GM23338 (cell line): ENCODE data around the gene UBE2S. TPM values are rescaled to one million over a fixed set of nuclear protein-coding genes. Genes with fewer than 3 reads are reported as not detected.

Experiments used
- ATAC-seq: fragments of 200-7000 bp; cut with Tn5 transposase; 3 replicates; pipeline ENCODE4 v1.9.1; 2020
- DNase-seq: peaks from one replicate; pipeline ENCODE4 v3.0.0-alpha.2; 2015; ENCODE audit warnings: low spot score
- H2AFZ ChIP-seq: fragments of 200-600 bp; sonication (generic); 2 replicates; pipeline ENCODE4 v1.8.0; 2016; ENCODE audit warnings: antibody characterized with exemption, mild to moderate bottlenecking, moderate library complexity
- H3F3A ChIP-seq: fragments of 200-600 bp; sonication (generic); replicated peaks from 2 replicates; pipeline ENCODE4 v1.8.0; 2017; ENCODE audit warnings: antibody characterized with exemption, mixed run types, low read depth
- H3K27ac ChIP-seq: fragments of 200-600 bp; sonication (generic); 2 replicates; pipeline ENCODE4 v1.6.1; 2016; ENCODE audit warnings: low read depth
- H3K27me3 ChIP-seq: fragments of 200-600 bp; sonication (generic); 2 replicates; pipeline ENCODE4 v1.8.0; 2016; ENCODE audit warnings: mild to moderate bottlenecking, mixed run types, moderate library complexity; ENCODE audit not compliant: insufficient read depth
- H3K36me3 ChIP-seq: fragments of 200-600 bp; sonication (generic); 2 replicates; pipeline ENCODE4 v1.8.0; 2016; ENCODE audit warnings: mild to moderate bottlenecking; ENCODE audit not compliant: insufficient read depth
- H3K4me1 ChIP-seq: fragments of 200-600 bp; sonication (generic); 2 replicates; pipeline ENCODE4 v1.8.0; 2016; ENCODE audit warnings: mild to moderate bottlenecking, moderate library complexity; ENCODE audit not compliant: insufficient read depth
- H3K4me2 ChIP-seq: fragments of 200-600 bp; sonication (generic); 2 replicates; pipeline ENCODE4 v1.7.1; 2017; ENCODE audit warnings: mixed run types
- H3K4me3 ChIP-seq: fragments of 200-600 bp; sonication (generic); 2 replicates; pipeline ENCODE4 v1.6.1; 2016; ENCODE audit warnings: mixed run types
- H3K79me2 ChIP-seq: fragments of 200-600 bp; sonication (generic); replicated peaks from 2 replicates; pipeline ENCODE4 v1.8.0; 2017; ENCODE audit warnings: mild to moderate bottlenecking; ENCODE audit not compliant: insufficient read depth
- H3K9me2 ChIP-seq: fragments of 200-600 bp; sonication (generic); 2 replicates; pipeline ENCODE4 v1.8.0; 2017; ENCODE audit not compliant: insufficient read depth
- H4K20me1 ChIP-seq: fragments of 200-600 bp; sonication (generic); replicated peaks from 2 replicates; pipeline ENCODE4 v1.8.0; 2017; ENCODE audit warnings: mild to moderate bottlenecking; ENCODE audit not compliant: insufficient read depth
- H3K27ac Mint-ChIP-seq: 2 replicates; pipeline ENCODE4 v1.8.0; 2020; ENCODE audit warnings: inconsistent platforms, mild to moderate bottlenecking, moderate library complexity, mixed read lengths
- H3K27me3 Mint-ChIP-seq: 3 replicates; pipeline ENCODE4 v1.8.0; 2022; ENCODE audit warnings: low read depth, mild to moderate bottlenecking, moderate library complexity, mixed read lengths, inconsistent platforms; ENCODE audit not compliant: insufficient read depth, poor library complexity
- H3K36me3 Mint-ChIP-seq: 3 replicates; pipeline ENCODE4 v1.8.0; 2021; ENCODE audit warnings: low read depth, mild to moderate bottlenecking, inconsistent platforms, moderate library complexity, mixed read lengths
- H3K4me1 Mint-ChIP-seq: 3 replicates; pipeline ENCODE4 v1.8.0; 2020; ENCODE audit warnings: mild to moderate bottlenecking, inconsistent platforms, mixed read lengths
- H3K4me3 Mint-ChIP-seq: 3 replicates; pipeline ENCODE4 v1.8.0; 2021; ENCODE audit warnings: moderate library complexity, mild to moderate bottlenecking, inconsistent platforms, mixed read lengths
- H3K9me3 Mint-ChIP-seq: 3 replicates; pipeline ENCODE4 v1.8.0; 2020; ENCODE audit warnings: moderate library complexity, mild to moderate bottlenecking, inconsistent platforms, mixed read lengths
- CTCF ChIP-seq, 2 experiments: fragments of 200-600 bp in 1 of 2; sonication (generic) in 1 of 2; conservative IDR thresholded peaks; 2 replicates each; pipeline versions ENCODE4 v1.5.1 to v1.6.1; 2016 to 2017; ENCODE audit warnings: antibody characterized with exemption in 2 of 2, low read depth in 2 of 2, mild to moderate bottlenecking in 2 of 2, moderate library complexity in 1 of 2
- EZH2 ChIP-seq: fragments of 200-600 bp; sonication (generic); IDR thresholded peaks from one replicate; pipeline ENCODE4 v1.8.0; 2017; ENCODE audit warnings: antibody characterized with exemption, mild to moderate bottlenecking, low read depth; ENCODE audit not compliant: unreplicated experiment
- EZH2phosphoT487 ChIP-seq: fragments of 200-600 bp; sonication (generic); IDR thresholded peaks from one replicate; pipeline ENCODE4 v1.8.1; 2018; ENCODE audit warnings: antibody characterized with exemption; ENCODE audit not compliant: unreplicated experiment
- NANOG ChIP-seq: IDR thresholded peaks from 2 replicates; pipeline ENCODE4 v1.6.1; 2016; ENCODE audit warnings: antibody characterized with exemption, borderline replicate concordance
- REST ChIP-seq: IDR thresholded peaks from one replicate; pipeline ENCODE4 v1.6.1; 2018; ENCODE audit warnings: antibody characterized with exemption; ENCODE audit not compliant: unreplicated experiment
- ZNF331 ChIP-seq: fragments of 250-450 bp; sonication (Bioruptor Pico); IDR thresholded peaks from 2 replicates; pipeline ENCODE4 v1.5.0; 2020; ENCODE audit warnings: low read depth, mild to moderate bottlenecking, moderate library complexity
- ZNF462 ChIP-seq: fragments of 250-450 bp; sonication (Bioruptor Pico); IDR thresholded peaks from 2 replicates; pipeline ENCODE4 v1.5.0; 2020; ENCODE audit warnings: mild to moderate bottlenecking, moderate library complexity
- polyA plus RNA-seq: library from polyadenylated mRNA; unstranded; fragments of >200 nt; fragmentation: Nextera tagmentation; extraction: Ambion mirVana; gene quantifications from 2 replicates; pipeline ENCODE4 v1.2.1, GENCODE V29; 2016
- total RNA-seq: library from RNA; depleted of rRNA; stranded (reverse); fragments of >200 nt; shearing (Covaris generic); gene quantifications from 2 replicates; pipeline ENCODE4 v1.2.3, GENCODE V29; 2014

Gene UBE2S
- total and polyA plus RNA-seq, 2 experiments from 2014 or later, result 363 to 533 TPM

GRCh38 chr19:55368701-55369563 lies 38.7 kb downstream of the UBE2S start (continued):
- TF ChIP-seq ZNF462 (CRISPR knock-in tag) (no peak), EZH2phosphoT487 (no peak)

GRCh38 chr19:55368106-55368505 lies 39.5 kb downstream of the UBE2S start:
- Histone ChIP-seq H2AFZ (no peak overlapping the region), H3K4me1 (peaks cover 13% of the 10 kb centered on the region; the same call in 1 of the 2 replicates), H3K27ac (no peak overlapping the region), H3K9me2 (no peaks in the 10 kb centered on the region), H3F3A (peaks cover 4% of the 10 kb centered on the region; the same call in 1 of the 2 replicates), H4K20me1 (no peaks in the 10 kb centered on the region), H3K4me3 (no peak overlapping the region), H3K4me2 (no peak overlapping the region; the same call in 1 of the 2 replicates), H3K79me2 (no peaks in the 10 kb centered on the region), H3K36me3 (no peaks in the 10 kb centered on the region), H3K27me3 (peaks cover 61% of the 10 kb centered on the region)
- Mint-ChIP-seq H3K27me3 (peaks cover 57% of the 10 kb centered on the region), H3K4me3 (no peak overlapping the region), H3K9me3 (no peaks in the 10 kb centered on the region; the same call in 1 of the 3 replicates), H3K27ac (no peak overlapping the region), H3K4me1 (peaks cover 24% of the 10 kb centered on the region), H3K36me3 (no peaks in the 10 kb centered on the region; the same call in 2 of the 3 replicates)
- DNase-seq, result no peak
- no peak for ATAC-seq
- TF ChIP-seq EZH2 (no peak), NANOG (no peak), EZH2phosphoT487 (no peak), CTCF (conservative IDR thresholded peaks at IDR 0.05; ENCODE audit: low read depth in 2 of 2) (no peak), ZNF331 (CRISPR knock-in tag) (no peak), REST (no peak)
